ENCODE results near the gene SEZ6L.

The SEZ6L gene

DNA sequence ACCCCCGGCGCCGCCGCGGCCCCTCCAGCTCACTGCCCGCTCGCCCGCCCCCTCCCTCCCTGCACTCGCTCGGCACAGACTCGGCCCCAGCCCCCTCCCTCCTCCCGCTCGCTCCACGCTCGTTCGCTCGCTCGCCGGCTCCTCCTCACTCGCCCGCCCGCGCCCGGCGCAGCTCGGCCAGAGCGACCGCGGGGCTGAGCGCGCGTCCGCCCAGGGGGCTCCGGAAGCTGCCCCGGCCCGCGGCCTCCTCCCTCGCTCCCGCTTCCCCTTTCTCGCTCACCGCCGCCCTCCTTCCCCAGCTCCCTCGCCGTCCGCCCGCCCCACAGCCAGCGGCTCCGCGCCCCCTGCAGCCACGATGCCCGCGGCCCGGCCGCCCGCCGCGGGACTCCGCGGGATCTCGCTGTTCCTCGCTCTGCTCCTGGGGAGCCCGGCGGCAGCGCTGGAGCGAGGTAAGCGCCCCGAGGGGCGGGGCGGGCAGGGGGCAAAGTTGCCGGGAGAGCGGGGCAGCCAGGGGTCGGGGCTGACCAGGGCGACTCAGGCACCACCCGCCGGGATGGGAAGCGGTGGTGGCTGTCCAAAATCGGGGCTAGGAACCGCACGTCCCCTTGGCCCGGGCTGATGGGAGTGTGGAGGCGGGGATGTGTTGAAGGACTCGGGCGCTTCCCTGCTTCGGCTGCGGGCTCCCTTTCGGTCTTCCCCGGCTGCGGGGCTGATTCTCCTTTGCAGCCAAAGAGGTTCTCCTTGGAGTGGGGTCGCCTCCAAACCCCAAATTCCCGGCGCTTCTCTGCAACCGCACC, at the start of gene SEZ6L:
TSS of gene SEZ6L (plus strand) at position 148 of the 797 bp plus-strand sequence. CDS start at position 356, 208 bp downstream.
- no peak for FAIRE-seq

DNA sequence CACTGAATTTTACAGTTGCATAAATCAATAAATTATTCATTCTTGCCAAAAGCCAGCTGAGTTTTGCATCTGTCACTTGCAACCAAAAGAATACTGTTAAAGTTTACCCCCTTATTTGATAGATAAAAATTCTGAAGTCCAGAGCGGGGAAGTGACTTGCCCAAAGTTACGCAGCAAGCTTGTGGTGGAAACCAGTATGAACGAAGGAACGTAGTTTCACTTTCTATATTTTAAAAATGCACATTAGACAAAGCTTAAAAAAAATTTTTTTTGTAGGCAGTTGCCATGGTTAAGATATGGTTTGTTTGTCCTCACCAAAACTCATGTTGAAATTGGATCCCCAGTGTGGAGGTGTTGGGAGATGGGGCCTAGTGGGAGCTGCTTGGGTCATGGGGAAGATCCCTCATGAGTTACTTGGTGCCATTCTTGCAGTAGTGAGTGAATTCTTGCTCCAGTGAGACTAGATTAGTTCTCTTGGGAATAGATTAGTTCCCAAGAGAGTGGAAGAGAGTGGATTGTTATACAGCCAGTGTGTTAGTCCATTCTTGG, 46.3 kb upstream of the SEZ6L start:
- no peak for FAIRE-seq

DNA sequence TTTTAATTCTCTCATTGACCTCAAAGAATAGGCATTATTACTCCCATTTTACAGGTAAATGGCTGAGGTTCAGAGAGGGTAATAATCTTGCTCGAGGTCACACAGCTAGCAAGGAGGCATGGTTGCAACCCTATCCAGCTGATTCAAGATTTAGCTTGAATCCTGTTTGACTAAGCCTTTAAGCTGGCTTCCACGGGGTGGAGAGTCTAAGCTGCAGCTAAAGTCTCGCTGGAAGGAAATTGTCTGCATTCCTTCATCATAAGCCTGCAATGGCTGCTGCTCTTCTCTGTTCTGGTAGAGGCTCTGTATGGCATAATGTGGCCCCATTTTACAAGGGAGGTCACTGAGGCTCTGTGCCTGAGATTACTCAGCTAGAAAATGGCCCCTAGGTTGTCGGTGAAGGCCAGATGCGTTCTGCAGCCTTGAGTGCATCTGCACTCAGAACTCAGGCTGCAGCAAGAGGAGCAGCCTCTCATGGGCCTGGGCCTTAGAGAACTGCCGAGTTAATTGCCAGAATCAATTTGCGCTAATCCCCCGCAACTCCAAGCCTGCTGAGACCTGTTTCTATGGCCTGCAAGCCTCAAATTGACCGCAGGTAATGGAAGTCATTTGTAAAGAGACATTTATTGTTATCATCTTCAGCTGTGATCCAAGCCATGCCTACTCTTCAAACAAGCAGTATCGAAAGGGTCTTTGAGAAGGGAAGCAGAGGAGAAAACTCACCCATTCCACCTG, 44.1 kb upstream of the SEZ6L start:
- no peak for FAIRE-seq

DNA sequence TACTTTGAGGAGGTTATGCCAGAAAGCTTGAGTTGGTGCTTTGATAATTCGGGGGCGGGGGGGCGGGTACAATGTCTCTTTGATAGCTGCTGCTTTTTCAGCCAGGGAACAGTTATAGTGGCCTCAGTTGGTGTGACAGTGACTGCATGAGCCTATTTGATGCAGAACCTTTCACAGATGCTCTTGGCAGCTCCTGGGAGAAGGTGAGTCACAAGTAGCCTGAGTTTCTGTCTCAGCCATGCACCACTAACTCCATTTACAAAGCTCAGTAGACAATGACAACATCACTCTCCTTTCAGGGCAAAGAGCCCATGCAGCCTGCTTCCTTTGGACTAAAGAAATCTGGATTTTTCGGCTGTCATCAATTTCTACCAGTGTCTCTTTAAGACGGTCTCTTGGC, 42.1 kb upstream of the SEZ6L start:
- FAIRE-seq, result no peak

DNA sequence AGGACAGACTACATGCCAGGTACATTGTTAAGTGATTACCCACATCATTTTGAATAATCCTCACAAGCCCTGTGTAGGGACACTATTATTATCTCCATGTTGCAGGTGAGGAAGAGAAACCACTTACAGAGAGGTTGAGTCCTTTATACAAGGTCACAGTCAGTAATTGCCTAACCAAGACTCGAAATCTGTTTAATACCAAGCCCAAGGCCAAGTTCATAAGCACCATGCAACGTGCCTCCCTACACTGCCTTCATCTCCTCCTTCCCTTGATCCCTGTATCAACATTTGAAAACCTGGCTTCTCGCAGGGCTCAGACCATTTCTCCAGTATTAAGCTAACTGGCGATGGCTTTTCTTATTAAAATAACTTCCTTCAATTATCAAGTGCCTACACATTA, 41.7 kb upstream of the SEZ6L start:
- FAIRE-seq, result no peak

DNA sequence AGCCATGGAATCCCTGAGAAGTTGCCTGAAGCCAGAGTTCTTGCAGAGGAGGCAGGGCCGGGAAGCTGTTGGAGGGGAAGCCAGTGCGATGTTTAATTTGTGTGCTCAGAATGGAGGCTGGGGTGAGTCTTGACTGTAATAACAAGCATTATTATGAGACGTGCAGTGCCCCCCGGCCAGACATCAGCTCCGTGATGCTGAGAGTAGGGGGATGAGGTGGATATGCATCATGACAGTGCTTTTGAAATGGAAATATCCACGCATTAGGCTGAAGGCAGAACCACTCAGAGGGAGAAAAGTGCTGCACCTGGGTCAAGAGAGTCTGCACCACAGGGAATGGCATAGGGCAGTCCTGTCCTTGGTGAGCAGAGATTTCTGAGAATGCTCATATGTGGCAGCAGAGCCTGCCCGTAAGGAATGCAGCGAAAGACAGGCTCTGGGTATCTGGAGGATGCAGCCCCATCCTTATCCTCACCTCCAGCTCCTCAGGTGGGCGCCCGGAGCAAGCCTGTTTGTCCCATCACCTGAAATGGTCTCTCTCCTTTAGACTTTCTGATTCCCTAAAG, 37.6 kb upstream of the SEZ6L start:
- FAIRE-seq, result no peak

DNA sequence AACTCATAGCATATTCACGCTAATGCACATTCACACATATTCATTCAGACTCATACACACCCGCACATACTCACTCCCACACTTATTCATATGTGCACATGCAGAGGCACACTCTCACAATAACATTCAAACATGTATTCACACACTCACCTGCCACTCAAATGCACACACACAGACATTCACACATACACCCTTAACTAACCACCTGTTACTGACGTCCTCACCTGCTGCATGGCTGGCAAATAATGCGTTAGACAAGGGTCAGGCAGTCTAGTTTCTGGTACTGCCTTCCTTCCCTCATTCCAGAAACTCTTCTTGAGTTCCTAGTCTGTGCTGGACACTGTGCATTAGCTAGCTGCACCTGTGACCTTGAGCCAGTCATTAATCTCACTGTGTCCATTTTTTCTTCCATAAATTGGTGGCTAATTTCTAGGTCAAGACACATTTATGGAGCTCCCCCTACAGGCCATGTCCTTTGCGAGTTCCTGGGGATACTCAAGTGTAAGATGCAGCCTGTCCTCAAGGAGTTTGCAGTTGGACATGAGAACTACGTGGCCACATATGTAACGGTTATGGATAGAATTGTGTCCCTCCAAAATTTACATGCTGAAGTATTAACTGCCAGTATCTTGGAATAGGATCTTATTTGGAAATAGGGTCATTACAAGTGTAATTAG, 34.5 kb upstream of the SEZ6L start:
- FAIRE-seq, result no peak

DNA sequence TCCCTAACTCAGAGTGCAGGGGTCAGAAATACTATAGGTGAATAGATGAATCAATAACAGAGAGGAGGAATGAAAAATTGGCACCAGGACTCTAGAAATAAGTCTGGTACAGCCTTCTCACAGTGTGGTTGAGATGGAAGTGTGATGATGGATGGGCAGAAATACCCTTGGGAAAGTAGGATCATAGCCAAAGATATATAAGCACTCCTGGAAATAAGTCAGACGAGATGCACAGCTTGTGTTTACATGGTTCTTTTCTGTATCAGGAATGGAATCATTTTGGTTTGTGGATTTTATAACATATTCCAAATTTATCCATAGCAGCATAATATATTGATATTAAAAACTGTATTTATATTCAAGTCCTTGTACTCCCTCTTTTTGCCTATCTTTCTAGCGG, 33.5 kb upstream of the SEZ6L start:
- no peak for FAIRE-seq

DNA sequence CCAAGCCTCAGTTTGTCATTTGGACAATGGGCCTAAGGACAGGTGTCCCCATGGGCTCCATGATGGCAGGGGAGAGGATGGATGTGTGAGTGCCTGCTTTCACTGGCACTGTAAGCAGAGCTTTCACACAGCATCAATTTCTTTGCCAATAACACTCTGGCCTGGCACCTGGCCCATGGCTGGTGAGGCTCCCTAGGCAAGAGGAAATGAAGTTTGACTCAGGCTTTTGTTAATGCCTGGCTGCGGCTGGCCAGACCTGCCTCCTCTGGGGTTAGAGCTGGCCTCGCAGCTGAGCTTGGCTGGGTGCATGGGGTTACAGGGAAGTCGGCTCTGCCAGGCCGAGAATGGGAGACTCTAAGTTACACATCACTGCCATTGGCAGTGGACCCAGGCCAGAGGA, 30.0 kb upstream of the SEZ6L start:
- FAIRE-seq, result no peak

DNA sequence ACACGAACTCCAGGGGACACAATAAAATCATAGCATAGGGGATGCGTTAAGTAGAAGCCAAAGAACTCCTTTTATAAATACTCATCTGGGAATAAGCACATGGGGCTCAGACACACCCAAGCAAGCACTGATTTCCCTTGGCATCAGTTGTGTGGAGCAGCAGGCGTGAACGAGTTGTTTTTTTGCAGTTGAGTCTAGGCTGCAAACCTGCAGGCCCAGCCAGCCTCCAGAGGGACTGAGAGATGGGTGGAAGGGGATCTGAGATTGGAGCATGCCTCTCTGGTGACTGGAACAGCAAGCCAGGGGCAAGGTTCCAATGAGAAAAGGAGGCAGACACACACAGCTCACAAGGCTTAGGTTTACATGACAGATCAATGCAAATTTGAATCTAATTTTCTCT, 27.4 kb upstream of the SEZ6L start:
- no peak for FAIRE-seq

DNA sequence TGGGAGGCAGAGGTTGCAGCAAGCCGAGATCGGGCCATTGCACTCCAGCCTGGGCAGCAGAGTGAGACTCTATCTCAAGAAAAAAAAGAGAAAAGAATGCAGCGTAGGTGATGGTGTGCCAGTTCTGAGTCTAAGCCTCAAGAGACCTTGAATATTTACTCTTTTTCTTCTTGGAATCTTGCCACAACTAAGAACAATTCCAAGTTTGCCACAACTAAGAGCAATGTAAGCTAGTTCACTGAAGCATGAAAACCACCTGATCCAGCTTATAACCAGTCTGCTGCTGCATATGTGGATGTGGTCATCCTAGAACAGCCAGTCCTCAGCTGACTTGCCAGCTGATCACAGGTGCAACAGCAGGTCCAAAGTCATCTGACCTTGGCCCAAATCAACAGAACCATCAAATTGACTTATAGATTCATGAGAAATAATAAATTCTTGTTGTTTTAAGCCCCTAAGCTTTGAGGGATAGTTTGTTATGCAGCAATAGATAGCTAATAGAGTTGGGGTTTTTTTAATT, 25.4 kb upstream of the SEZ6L start:
- FAIRE-seq, result no peak

DNA sequence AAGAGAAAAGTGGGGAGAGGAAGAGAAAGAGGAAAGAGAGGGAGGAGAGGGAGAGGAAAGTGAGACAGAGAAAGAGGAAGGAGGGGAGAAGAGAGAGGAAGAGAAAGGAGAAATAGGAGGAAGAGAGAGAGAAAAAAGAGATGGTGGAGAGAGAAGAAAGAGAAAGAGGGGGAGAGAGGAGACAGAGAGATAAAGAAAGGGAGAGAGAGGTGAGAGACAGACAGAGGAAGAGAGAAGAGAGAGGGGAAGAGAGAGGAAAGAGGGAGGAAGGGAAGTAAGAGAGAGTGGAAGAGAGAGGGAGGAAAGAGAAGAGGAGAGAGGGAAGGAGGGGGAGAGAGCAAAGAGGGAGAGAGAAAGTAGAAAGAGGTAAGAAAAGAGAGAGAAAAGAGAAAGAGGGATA, 9.4 kb upstream of the SEZ6L start:
- no peak for FAIRE-seq

DNA sequence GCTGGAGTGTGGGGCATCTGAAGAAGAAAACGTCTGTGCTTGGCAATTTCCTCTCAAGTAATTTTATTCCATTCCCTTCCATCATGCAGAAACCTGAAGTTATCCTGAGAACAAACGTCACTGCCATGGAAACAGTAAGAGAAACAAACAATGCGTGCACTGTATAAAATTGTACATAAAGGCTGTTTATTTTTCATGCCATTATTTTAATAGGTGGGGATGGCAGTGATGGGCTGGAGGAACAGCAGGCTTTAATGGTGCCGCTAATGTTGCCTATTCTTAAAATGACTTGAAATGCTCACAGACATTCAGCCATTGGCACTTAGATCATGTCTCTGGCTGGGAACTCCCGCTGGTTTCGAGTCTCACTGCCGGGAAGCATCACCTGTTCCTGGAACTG, 7.5 kb upstream of the SEZ6L start:
- no peak for FAIRE-seq

DNA sequence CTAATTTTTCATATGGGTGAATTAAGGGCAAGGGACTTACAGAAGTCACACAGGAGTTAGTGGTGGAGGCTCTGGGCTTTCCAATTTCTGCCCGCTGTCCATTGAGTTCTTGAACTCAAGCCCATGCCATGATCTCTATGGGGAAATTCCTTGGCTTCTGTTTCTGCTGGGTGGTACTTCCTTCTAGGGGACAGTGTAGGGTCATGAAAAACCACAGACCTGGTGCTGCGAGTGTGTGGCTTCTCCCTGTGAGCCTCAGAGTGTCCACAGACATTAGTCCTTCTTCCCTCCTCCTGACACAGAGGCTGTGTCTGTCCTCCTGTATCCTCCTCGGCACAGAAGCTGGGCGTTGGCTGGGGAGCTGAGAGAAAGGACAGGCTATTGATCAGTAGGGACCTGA, 6.3 kb upstream of the SEZ6L start:
- FAIRE-seq, result no peak

DNA sequence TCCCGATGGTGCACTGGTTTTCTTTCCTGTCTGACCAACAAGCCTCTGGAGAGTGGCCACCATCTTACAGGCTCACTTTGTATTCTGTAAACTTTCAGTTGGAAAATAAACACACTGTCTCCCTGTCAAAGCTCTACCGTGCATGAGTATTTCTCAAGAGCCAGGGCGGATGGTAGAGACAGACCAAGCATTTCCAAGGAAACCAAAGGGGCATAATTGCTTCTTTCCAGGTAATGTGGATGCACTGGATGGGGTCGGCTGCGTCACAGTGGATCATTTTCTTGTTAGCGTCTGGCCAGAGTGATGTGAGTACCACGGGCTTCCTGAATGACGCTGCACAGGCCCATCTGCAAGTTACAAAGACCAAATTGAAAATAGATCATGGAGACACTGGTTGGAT, 5.1 kb upstream of the SEZ6L start:
- no peak for FAIRE-seq

DNA sequence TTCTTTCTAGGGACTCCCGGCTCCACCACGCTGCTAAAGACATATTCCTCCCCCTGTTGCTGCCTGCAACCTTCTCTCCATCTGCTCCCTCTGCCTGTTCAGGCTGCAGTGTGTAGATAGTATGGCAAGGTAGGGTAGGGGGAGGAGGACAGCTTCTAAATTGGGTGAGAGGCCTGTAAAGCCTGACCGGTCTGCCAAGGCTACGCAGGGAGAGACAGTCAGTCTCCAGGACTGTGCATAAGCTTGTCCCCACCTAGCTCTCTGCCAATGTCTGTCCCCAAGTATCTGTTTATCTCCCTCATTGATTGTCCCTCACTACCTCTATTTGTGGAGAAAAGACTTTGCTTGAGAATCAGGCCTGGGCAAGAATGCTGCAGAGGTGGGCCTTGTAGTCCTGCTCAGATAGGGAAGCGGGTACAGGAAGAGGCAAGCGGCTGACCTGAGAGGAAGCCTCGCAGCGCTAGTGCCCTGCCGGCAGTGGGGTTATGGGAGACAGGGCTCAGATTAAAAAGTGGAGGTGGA, 871 bp upstream of the SEZ6L start:
- FAIRE-seq, result no peak

DNA sequence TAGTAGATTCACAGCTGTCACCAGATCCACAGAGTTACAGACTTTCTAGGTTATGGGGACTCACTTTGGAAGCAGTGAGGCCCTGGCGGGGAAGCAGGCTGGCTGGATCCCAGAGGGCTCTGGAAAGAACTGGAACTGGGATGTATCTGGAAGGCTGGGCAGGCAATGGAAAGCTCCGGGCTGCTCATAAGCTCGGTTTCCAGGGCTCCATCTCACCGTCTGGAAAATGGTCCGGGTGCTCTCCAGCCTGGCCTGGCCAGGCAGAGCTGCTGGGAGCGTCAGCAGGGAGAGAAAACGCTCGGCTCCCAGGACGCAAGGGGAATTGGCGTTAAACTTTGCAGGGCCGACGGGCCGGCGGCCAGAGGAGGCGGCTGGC, 335 bp upstream of the SEZ6L start:
- FAIRE-seq, result no peak

DNA sequence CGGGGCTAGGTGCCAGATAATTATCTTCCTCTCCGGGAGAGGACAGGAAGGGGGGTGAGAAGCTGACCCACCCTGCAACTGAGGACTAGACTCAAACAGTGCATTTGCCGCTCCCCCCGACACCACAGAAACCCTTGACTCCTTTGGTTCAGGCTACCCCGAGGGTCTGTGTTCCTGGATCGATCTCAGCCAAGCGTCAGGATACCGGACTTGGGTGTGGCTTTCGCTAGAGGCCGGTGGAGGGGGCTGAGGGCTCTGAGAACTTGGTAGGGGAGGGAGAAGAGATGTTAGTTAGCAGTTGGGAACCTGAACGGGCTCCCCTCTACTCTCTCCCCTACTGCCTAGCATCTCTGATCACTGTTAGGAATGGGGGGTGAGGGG, 840 bp downstream of the SEZ6L start:
- no peak for FAIRE-seq

DNA sequence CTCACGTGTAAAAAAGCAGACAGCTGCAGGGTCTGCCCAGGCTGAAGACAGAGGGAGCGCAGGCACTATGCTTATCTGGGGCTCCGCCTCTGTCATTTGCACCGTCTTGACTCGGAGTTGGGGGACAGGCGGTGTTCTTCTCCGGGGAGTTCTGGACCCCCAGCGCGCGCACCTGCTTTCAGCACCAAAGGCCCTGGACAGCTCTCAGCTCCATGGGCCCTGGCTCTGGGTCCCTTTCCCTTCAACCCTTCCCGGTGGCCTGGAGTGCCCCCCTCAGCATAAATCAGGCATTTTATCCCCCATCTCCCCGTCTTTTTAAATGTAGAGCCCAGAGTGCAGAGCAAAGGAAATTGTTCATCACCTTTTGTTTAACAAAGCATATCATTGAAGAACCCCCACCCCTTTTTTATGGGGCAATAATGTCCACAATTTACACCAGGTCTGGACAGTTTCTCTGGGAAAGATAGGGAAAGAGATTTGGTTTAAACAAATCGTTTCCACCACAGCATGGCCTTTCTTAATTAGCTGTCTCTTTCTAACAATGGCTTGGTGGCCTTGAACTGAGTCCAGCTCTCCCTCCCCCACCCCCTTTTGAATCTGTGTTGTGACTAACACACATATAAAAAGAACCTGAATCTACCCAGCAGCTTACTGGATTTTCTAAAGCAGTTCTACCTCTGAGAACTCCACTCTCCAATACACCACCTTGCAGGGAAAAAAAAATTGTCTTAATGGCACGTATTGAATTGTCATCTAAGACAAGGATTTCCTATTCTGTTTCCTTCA, 1.7 kb downstream of the SEZ6L start:
- FAIRE-seq, result no peak

DNA sequence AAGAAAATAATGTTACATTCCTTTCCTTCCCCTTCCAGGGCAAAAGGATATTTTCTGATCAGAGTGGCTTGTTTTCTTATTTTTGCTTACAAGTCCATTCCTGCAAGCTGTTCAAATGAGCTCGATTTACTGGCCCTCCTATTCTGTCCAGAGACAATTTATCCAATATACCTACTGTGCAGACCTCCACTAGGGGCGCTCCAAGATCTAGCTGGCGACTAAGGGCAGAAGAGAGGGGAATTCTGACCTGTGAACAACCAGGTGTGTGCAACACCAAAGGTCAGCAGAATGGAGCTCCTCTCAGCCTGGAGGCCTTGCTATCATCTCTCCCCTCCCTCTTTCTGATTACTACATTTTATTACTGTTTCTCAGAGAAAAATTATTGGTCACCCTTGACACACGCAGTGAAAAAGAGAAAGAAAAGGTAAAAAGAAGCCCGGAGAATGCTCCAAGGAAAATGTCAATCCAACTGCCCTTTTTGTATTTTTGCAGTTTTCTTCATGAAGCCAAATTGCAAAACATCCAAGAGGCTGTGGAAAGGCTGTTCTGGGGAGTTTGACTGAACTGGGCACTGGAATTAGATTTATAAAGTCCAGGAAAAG, 3.2 kb downstream of the SEZ6L start:
- FAIRE-seq, result no peak

DNA sequence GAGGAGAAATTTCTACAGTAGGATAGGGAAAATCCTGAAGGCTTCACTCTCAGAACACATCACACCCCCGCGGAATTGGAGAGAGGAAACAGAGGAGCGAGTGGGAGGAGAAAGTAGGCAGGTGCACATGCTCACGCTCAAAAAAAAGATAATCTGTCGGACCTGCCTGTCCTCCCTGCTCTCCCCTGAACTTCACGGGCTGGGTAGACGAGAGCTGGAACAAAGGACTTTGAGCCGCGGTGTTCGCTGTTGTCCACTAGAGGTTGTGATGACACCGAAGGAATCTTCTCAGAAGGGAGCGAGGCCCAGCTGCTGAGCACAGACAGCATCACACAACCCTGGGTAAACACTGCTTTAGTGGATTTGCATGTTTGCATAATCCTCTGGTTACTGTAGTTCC, 5.0 kb downstream of the SEZ6L start:
- no peak for FAIRE-seq

DNA sequence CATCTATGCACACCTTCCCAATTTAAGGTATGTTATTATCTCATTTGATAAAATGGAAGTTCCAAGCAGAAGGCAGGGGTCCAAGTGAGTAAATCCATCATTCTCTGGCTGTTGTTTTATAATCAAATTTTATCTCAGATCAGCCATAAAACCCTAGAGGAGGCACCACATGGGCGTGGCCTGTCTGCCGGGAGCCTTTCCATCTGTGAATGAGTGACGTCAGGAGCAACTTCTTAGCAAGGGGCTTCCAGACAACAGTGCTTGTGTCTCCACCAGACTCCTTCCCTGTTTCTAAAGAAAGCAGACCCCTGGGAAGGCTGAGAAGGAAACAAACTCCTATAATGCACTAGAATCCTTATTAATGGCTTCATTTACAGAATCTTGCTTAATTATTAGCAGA, 13.5 kb downstream of the SEZ6L start:
- FAIRE-seq, result no peak

All from islet of Langerhans (tissue), 1 donor.